HepG2 (cell line): ENCODE data around the gene ATP1A1. TPM values are rescaled to one million over a fixed set of nuclear protein-coding genes. Genes with fewer than 3 reads are reported as not detected.

ENCODE experiments used
- ATAC-seq: fragments of 200-7000 bp; cut with Tn5 transposase; 3 replicates; pipeline ENCODE4 v1.9.1; 2020; ENCODE audit warnings: mild to moderate bottlenecking, moderate library complexity
- BruUV-seq: library from RNA; stranded (reverse); fragments of 400-500 nt; replicated peaks from 2 replicates; lab custom pipeline; 2021; lab: Mats Ljungman, UMichigan
- CTCF ChIA-PET: fragments of 300-600 bp; formaldehyde crosslinking; extraction: SDS; loops from one replicate; lab custom pipeline; 2021; ENCODE audit warnings: low total read pairs, inconsistent platforms, low intra/inter-chr PET ratio; lab: Yijun Ruan, JAX
- POLR2A ChIA-PET: fragments of 350-600 bp; sonication (Branson Sonifier 250); formaldehyde crosslinking; loops from one replicate; lab custom pipeline; 2020; ENCODE audit warnings: antibody characterized with exemption, inconsistent platforms; lab: Yijun Ruan, JAX
- DNase-seq: peaks from one replicate; pipeline ENCODE4 v3.0.0-alpha.2; 2015; ENCODE audit warnings: low spot score
- FAIRE-seq: peaks from 3 replicates; lab custom pipeline; 2011; peaks lifted over from hg19 to GRCh38; lab: Jason Lieb, UNC
- H2AFZ ChIP-seq: one replicate; pipeline ENCODE4 v1.6.1; 2011; ENCODE audit warnings: low read length, inconsistent platforms
- H3K27ac ChIP-seq: fragments of 300-600 bp; 3 replicates; pipeline ENCODE4 v1.8.0; 2011; ENCODE audit warnings: mixed run types, mild to moderate bottlenecking, mixed read lengths, low read length, inconsistent platforms; ENCODE audit not compliant: insufficient read depth; ENCODE audit errors: extremely low read length
- H3K27me3 ChIP-seq, 2 experiments: fragments of 200-600 bp in 1 of 2; 2 replicates in 1 of 2; 3 replicates in 1 of 2; pipeline versions ENCODE4 v1.6.0 to v1.8.0; 2011; ENCODE audit warnings: low read length in 2 of 2, mild to moderate bottlenecking in 2 of 2, moderate library complexity in 2 of 2, inconsistent platforms in 1 of 2; ENCODE audit not compliant: insufficient read depth in 2 of 2, control insufficient read depth in 1 of 2
- H3K36me3 ChIP-seq, 2 experiments: fragments of 200-600 bp in 1 of 2; replicated peaks in 1 of 2; 2 replicates in 1 of 2; 3 replicates in 1 of 2; pipeline versions ENCODE4 v1.5.1 to v1.8.0; 2011; ENCODE audit warnings: low read length in 2 of 2, inconsistent platforms in 1 of 2; ENCODE audit not compliant: insufficient read depth in 2 of 2, control insufficient read depth in 1 of 2
- H3K4me1 ChIP-seq: 2 replicates; pipeline ENCODE4 v1.5.1; 2012; ENCODE audit warnings: low read length, inconsistent platforms; ENCODE audit not compliant: insufficient read depth
- H3K4me2 ChIP-seq: 2 replicates; pipeline ENCODE4 v1.6.0; 2011; ENCODE audit warnings: low read depth, low read length, inconsistent platforms
- H3K4me3 ChIP-seq, 3 experiments: fragments of 200-600 bp in 1 of 3; sonication (generic), shearing (Covaris generic) in 1 of 3; replicated peaks in 1 of 3; 2 replicates each; pipeline ENCODE4 v1.5.1; 2011 to 2016; ENCODE audit warnings: low read length in 3 of 3, inconsistent platforms in 2 of 3, low read depth in 2 of 3, mild to moderate bottlenecking in 2 of 3, control low read depth in 1 of 3, mixed read lengths in 1 of 3; ENCODE audit not compliant: insufficient read depth in 1 of 3
- H3K79me2 ChIP-seq: one replicate; pipeline ENCODE4 v1.6.1; 2011; ENCODE audit warnings: low read length, inconsistent platforms; ENCODE audit not compliant: insufficient read depth
- H3K9ac ChIP-seq: 2 replicates; pipeline ENCODE4 v1.6.0; 2011; ENCODE audit warnings: mild to moderate bottlenecking, low read depth, low read length, inconsistent platforms; ENCODE audit not compliant: insufficient read depth
- H3K9me3 ChIP-seq: 2 replicates; pipeline ENCODE4 v1.5.1; 2012; ENCODE audit warnings: mild to moderate bottlenecking, low read length
- H4K20me1 ChIP-seq: 2 replicates; pipeline ENCODE4 v1.6.0; 2011; ENCODE audit warnings: inconsistent platforms, mild to moderate bottlenecking, low read length, moderate library complexity; ENCODE audit not compliant: insufficient read depth
- GZF1 ChIP-seq: sonication (generic); formaldehyde crosslinking; IDR thresholded peaks from 2 replicates; pipeline ENCODE4 v1.5.1; 2020; ENCODE audit warnings: mild to moderate bottlenecking, missing genetic modification reagents
- MAF1 ChIP-seq: sonication (generic); formaldehyde crosslinking; IDR thresholded peaks from 2 replicates; pipeline ENCODE4 v1.5.0; 2020; ENCODE audit warnings: missing genetic modification reagents, borderline replicate concordance
- NFE2L1 ChIP-seq: sonication (generic); formaldehyde crosslinking; IDR thresholded peaks from 2 replicates; pipeline ENCODE4 v1.4.0; 2020; ENCODE audit warnings: missing genetic modification reagents, mild to moderate bottlenecking, borderline replicate concordance
- NFIC ChIP-seq: IDR thresholded peaks from 2 replicates; pipeline ENCODE4 v1.6.1; 2012; ENCODE audit warnings: mild to moderate bottlenecking, low read length, inconsistent platforms
- SRSF4 ChIP-seq: fragments of 200-400 bp; formaldehyde crosslinking; IDR thresholded peaks from one replicate; pipeline ENCODE4 v1.6.1; 2018; ENCODE audit warnings: mild to moderate bottlenecking, low read depth, low read length, moderate library complexity; ENCODE audit not compliant: poor library complexity, severe bottlenecking
- SRY ChIP-seq: sonication (generic); formaldehyde crosslinking; IDR thresholded peaks from 2 replicates; pipeline ENCODE4 v1.8.0; 2022; ENCODE audit warnings: mild to moderate bottlenecking, missing genetic modification reagents
- STAT6 ChIP-seq: sonication (generic); formaldehyde crosslinking; IDR thresholded peaks from 2 replicates; pipeline ENCODE4 v1.4.0; 2020; ENCODE audit warnings: missing genetic modification reagents, mild to moderate bottlenecking, borderline replicate concordance
- SUZ12 ChIP-seq: fragments of 150-350 bp; IDR thresholded peaks from 2 replicates; pipeline ENCODE4 v1.6.1; 2014; ENCODE audit warnings: low read depth, low read length
- TFDP2 ChIP-seq: sonication (generic); formaldehyde crosslinking; IDR thresholded peaks from 2 replicates; pipeline ENCODE4 v1.4.0; 2020; ENCODE audit warnings: missing genetic modification reagents
- ZFP62 ChIP-seq: sonication (generic); formaldehyde crosslinking; IDR thresholded peaks from 2 replicates; pipeline ENCODE4 v1.4.0; 2020; ENCODE audit warnings: missing genetic modification reagents
- ZGPAT ChIP-seq: IDR thresholded peaks from 2 replicates; pipeline ENCODE4 v1.6.1; 2016; ENCODE audit warnings: mild to moderate bottlenecking
- ZNF607 ChIP-seq: sonication (generic); formaldehyde crosslinking; IDR thresholded peaks from 2 replicates; pipeline ENCODE4 v1.5.1; 2020; ENCODE audit warnings: missing genetic modification reagents, mild to moderate bottlenecking, borderline replicate concordance
- WGBS: methylation state at CpG from one replicate; pipeline ENCODE4 v1.1.6; 2017; ENCODE audit warnings: low lambda C conversion rate; 5-methylcytosine and 5-hydroxymethylcytosine counted together
- in situ Hi-C: cut with HindIII; loops from 2 replicates; pipeline ENCODE4 v1.10.0; 2017; ENCODE audit warnings: low pct_unique_long_range_greater_than_20kb; ENCODE audit not compliant: extremely low pct_ligation_motif_present
- intact Hi-C: fragments of 100-400 bp; cut with micrococcal nuclease; formaldehyde crosslinking; loops from one replicate; pipeline ENCODE4 v1.10.0; 2022; ENCODE audit not compliant: unreplicated experiment
- polyA plus RNA-seq, 8 experiments: library from polyadenylated mRNA; depleted of rRNA in 3 of 8; stranded (reverse) in 7 of 8; unstranded in 1 of 8; fragments of >200 nt; fragmentation: Illumina TruSeq in 4 of 8; extraction: Trizol in 4 of 8; gene quantifications; 2 replicates each; pipeline versions ENCODE4 v1.2.1 to v1.2.3, GENCODE V29; 2011 to 2016; ENCODE audit warnings: low read depth in 4 of 8, missing spikeins in 1 of 8, mixed read lengths in 1 of 8; ENCODE audit not compliant: insufficient read depth in 1 of 8
- total RNA-seq, 5 experiments: library from RNA; depleted of rRNA; stranded (reverse); fragments of >200 nt; fragmentation: Illumina TruSeq; extraction: Trizol; gene quantifications; 2 replicates each; pipeline ENCODE4 v1.2.3, GENCODE V29; 2016; ENCODE audit warnings: low read depth in 1 of 5

ATP1A1 gene
- total and polyA plus RNA-seq, 2 of the 13 experiments (the other 11 are each of a cell fraction or from before 2014, with no cell fraction given): 280 to 705 TPM

- ChIA-PET CTCF (interaction anchor here (1.2 to 1.8 kb wide), 2 partner anchors 124 to 137 kb away, joined by 5 read pairs; no protein-coding TSS in a partner anchor), POLR2A (no interaction called here)
- DNase-seq: no peak
- ATAC-seq: peak; percentile 63
- WGBS: 15% methylated on average over 3 of the region's 3 CpGs
- H3K4me2 ChIP-seq: peak overlapping the region; percentile 4; the same call in 1 of the 2 replicates
- no peaks in the 10 kb centered on the region for H3K79me2 ChIP-seq
- intact Hi-C loops (no loop called here), in situ Hi-C loops (no loop called here)
- BruUV-seq: no TSS peak
- H2AFZ ChIP-seq: no peak overlapping the region
- no peak overlapping the region for H3K27ac ChIP-seq
- H3K4me3 ChIP-seq: no peak overlapping the region
- H3K4me1 ChIP-seq: peaks cover 43% of the 10 kb centered on the region
- H3K36me3 ChIP-seq: no peaks in the 10 kb centered on the region
- H3K27me3 ChIP-seq: peaks cover 0 to 13% of the 10 kb centered on the region in 2 experiments; a peak in 1 of 5 replicates
- no peak overlapping the region for H3K9ac ChIP-seq
- TF ChIP-seq TFDP2 (no peak), STAT6 (CRISPR knock-in tag) (no peak), ZNF607 (CRISPR knock-in tag) (no peak), GZF1 (CRISPR knock-in tag) (no peak), SUZ12 (no peak), ZFP62 (CRISPR knock-in tag) (no peak), MAF1 (no peak), NFE2L1 (CRISPR knock-in tag) (no peak), SRY (CRISPR knock-in tag) (no peak), ZGPAT (CRISPR knock-in tag) (no peak), SRSF4 (no peak), NFIC (no peak)
- H4K20me1 ChIP-seq: no peaks in the 10 kb centered on the region
- FAIRE-seq: no peak
- H3K9me3 ChIP-seq: no peaks in the 10 kb centered on the region
These were observed 11.4 kb upstream of the ATP1A1 start for GRCh38 chr1:116361648-116362047.
